Measurements from ENCODE around the gene CNTNAP5. TPM values are rescaled to one million over a fixed set of nuclear protein-coding genes. Genes with fewer than 3 reads are reported as not detected.

CNTNAP5 gene
- total RNA-seq, 1 experiment from 2014 or later: not detected

DNA sequence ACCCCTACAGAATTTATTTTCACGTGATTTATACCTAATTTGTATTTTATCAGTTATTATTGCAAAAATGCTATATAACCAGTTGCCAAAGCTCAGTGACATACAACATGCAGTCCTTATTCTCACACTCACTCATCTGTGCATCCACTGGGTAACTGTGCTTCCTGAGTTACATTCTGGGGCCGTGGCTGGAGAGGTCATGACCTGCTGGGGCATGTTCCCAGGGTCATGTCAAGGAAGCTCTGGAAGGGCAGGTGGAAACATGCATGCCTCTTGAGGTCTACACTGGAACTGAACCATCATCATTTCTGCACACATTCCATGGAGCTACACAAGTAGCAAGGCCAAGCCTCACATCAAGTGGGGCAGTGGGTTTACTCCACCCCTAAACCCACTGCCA lies 715.5 kb downstream of the CNTNAP5 start:
- Histone ChIP-seq H3K27me3 (replicated peaks; ENCODE audit: insufficient read depth, low read depth, low read length, poor library complexity) (no peaks in the 10 kb centered on the region), H3K27ac (ENCODE audit: low read depth, low read length, poor library complexity, severe bottlenecking) (no peak overlapping the region), H3K4me1 (ENCODE audit: insufficient read depth, low read length, poor library complexity, severe bottlenecking) (no peaks in the 10 kb centered on the region), H3K36me3 (ENCODE audit: insufficient read depth, low read length, poor library complexity, severe bottlenecking) (no peaks in the 10 kb centered on the region), H3K4me3 (ENCODE audit: low read depth, low read length, poor library complexity, severe bottlenecking) (no peak overlapping the region), H3K9me3 (ENCODE audit: low read depth, low read length, poor library complexity, severe bottlenecking) (no peaks in the 10 kb centered on the region)
- POLR2A ChIA-PET (ENCODE audit: low non-redundant PET): no interaction called here
- CTCF ChIA-PET: no interaction called here
- no peak for DNase-seq (ENCODE audit: low spot score)
- intact Hi-C loops (cut with micrococcal nuclease; ENCODE audit: unreplicated experiment): no loop called here
- no TSS peak for BruUV-seq (replicated peaks)
- TF ChIP-seq CTCF (conservative IDR thresholded peaks at IDR 0.05; ENCODE audit: low read depth, low read length) (no peak), EZH2 (IDR thresholded peaks at IDR 0.05; ENCODE audit: borderline replicate concordance, low read depth, low read length, poor library complexity, severe bottlenecking) (no peak)

GRCh38 chr2:124753842-124754241 lies 728.8 kb downstream of the CNTNAP5 start:
- Histone ChIP-seq H3K36me3 (ENCODE audit: insufficient read depth, low read length, poor library complexity, severe bottlenecking) (no peaks in the 10 kb centered on the region), H3K9me3 (ENCODE audit: low read depth, low read length, poor library complexity, severe bottlenecking) (no peaks in the 10 kb centered on the region), H3K27ac (ENCODE audit: low read depth, low read length, poor library complexity, severe bottlenecking) (no peak overlapping the region), H3K27me3 (replicated peaks; ENCODE audit: insufficient read depth, low read depth, low read length, poor library complexity) (no peaks in the 10 kb centered on the region), H3K4me3 (ENCODE audit: low read depth, low read length, poor library complexity, severe bottlenecking) (no peak overlapping the region), H3K4me1 (ENCODE audit: insufficient read depth, low read length, poor library complexity, severe bottlenecking) (no peaks in the 10 kb centered on the region)
- ChIA-PET POLR2A (ENCODE audit: low non-redundant PET) (no interaction called here), CTCF (no interaction called here)
- BruUV-seq (replicated peaks): no TSS peak
- intact Hi-C loops (cut with micrococcal nuclease; ENCODE audit: unreplicated experiment): no loop called here
- no peak for DNase-seq (ENCODE audit: low spot score)
- TF ChIP-seq CTCF (conservative IDR thresholded peaks at IDR 0.05; ENCODE audit: low read depth, low read length) (no peak), EZH2 (IDR thresholded peaks at IDR 0.05; ENCODE audit: borderline replicate concordance, low read depth, low read length, poor library complexity, severe bottlenecking) (no peak)

GRCh38 chr2:124755386-124755785 lies 730.3 kb downstream of the CNTNAP5 start:
- BruUV-seq (replicated peaks): no TSS peak
- Histone ChIP-seq H3K4me3 (ENCODE audit: low read depth, low read length, poor library complexity, severe bottlenecking) (no peak overlapping the region), H3K4me1 (ENCODE audit: insufficient read depth, low read length, poor library complexity, severe bottlenecking) (no peaks in the 10 kb centered on the region), H3K36me3 (ENCODE audit: insufficient read depth, low read length, poor library complexity, severe bottlenecking) (no peaks in the 10 kb centered on the region), H3K27ac (ENCODE audit: low read depth, low read length, poor library complexity, severe bottlenecking) (no peak overlapping the region), H3K9me3 (ENCODE audit: low read depth, low read length, poor library complexity, severe bottlenecking) (no peaks in the 10 kb centered on the region), H3K27me3 (replicated peaks; ENCODE audit: insufficient read depth, low read depth, low read length, poor library complexity) (no peaks in the 10 kb centered on the region)
- intact Hi-C loops (cut with micrococcal nuclease; ENCODE audit: unreplicated experiment): no loop called here
- POLR2A ChIA-PET (ENCODE audit: low non-redundant PET): no interaction called here
- DNase-seq (ENCODE audit: low spot score): no peak
- no peak for TF ChIP-seq EZH2 (IDR thresholded peaks at IDR 0.05; ENCODE audit: borderline replicate concordance, low read depth, low read length, poor library complexity, severe bottlenecking)
- TF ChIP-seq CTCF (conservative IDR thresholded peaks at IDR 0.05; ENCODE audit: low read depth, low read length): no peak
- CTCF ChIA-PET: no interaction called here
